CD4-positive, alpha-beta memory T cell (primary cell): ENCODE measurements around the gene RSU1. TPM values are rescaled to one million over a fixed set of nuclear protein-coding genes. Genes with fewer than 3 reads are reported as not detected.
A peak's percentile ranks its signal among the peaks of the same experiment; 100 is the strongest.

ENCODE experiments used
- CTCF ChIA-PET: fragments of 350-600 bp; sonication (Branson Sonifier 250); formaldehyde crosslinking; loops from one replicate; lab custom pipeline; 2021; ENCODE audit warnings: inconsistent platforms; ENCODE audit not compliant: partially characterized antibody; lab: Charles Lee
- POLR2A ChIA-PET: fragments of 350-600 bp; sonication (Branson Sonifier 250); formaldehyde crosslinking; loops from one replicate; lab custom pipeline; 2021; ENCODE audit not compliant: partially characterized antibody; lab: Charles Lee
- DNase-seq, 5 donors: peaks; one replicate each; pipeline versions ENCODE4 v3.0.0 to v3.0.0-alpha.2; 2020 to 2022; ENCODE audit warnings: mixed read lengths in 1 of 5
- H3K27ac ChIP-seq: one replicate; pipeline ENCODE4 v1.7.0; 2013; ENCODE audit warnings: low read depth, low read length
- H3K27me3 ChIP-seq: 2 replicates; pipeline ENCODE4 v1.7.0; 2013; ENCODE audit warnings: mild to moderate bottlenecking, low read length, moderate library complexity; ENCODE audit not compliant: insufficient read depth
- H3K36me3 ChIP-seq: 2 replicates; pipeline ENCODE4 v1.7.0; 2013; ENCODE audit warnings: mild to moderate bottlenecking, low read length, moderate library complexity; ENCODE audit not compliant: insufficient read depth
- H3K4me1 ChIP-seq: 2 replicates; pipeline ENCODE4 v1.7.0; 2013; ENCODE audit warnings: mild to moderate bottlenecking, low read length, moderate library complexity; ENCODE audit not compliant: insufficient read depth
- H3K4me3 ChIP-seq, 2 donors: one replicate each; pipeline ENCODE4 v1.7.0; 2013; ENCODE audit warnings: low read length in 2 of 2, mild to moderate bottlenecking in 1 of 2
- H3K9me3 ChIP-seq, 2 donors: one replicate each; pipeline ENCODE4 v1.7.0; 2013; ENCODE audit warnings: low read length in 2 of 2, control low read depth in 1 of 2; ENCODE audit not compliant: control insufficient read depth in 1 of 2
- H3K27ac Mint-ChIP-seq, 7 donors: one replicate each; pipeline ENCODE4 v1.8.0; 2020 to 2021; ENCODE audit warnings: mixed read lengths in 7 of 7, mild to moderate bottlenecking in 6 of 7, inconsistent platforms in 3 of 7, moderate library complexity in 3 of 7
- H3K27me3 Mint-ChIP-seq, 2 donors: one replicate each; pipeline ENCODE4 v1.8.0; 2020 to 2021; ENCODE audit warnings: mixed read lengths in 2 of 2
- H3K36me3 Mint-ChIP-seq, 2 donors: one replicate each; pipeline ENCODE4 v1.8.0; 2020 to 2021; ENCODE audit warnings: mixed read lengths in 2 of 2, inconsistent platforms in 1 of 2, mild to moderate bottlenecking in 1 of 2
- H3K4me1 Mint-ChIP-seq, 4 donors: one replicate each; pipeline ENCODE4 v1.8.0; 2020 to 2021; ENCODE audit warnings: mixed read lengths in 4 of 4, mild to moderate bottlenecking in 1 of 4
- H3K4me3 Mint-ChIP-seq, 8 donors: one replicate each; pipeline ENCODE4 v1.8.0; 2020 to 2021; ENCODE audit warnings: mixed read lengths in 8 of 8, mild to moderate bottlenecking in 7 of 8, moderate library complexity in 6 of 8, inconsistent platforms in 3 of 8
- H3K9me3 Mint-ChIP-seq, 8 donors: one replicate each; pipeline ENCODE4 v1.8.0; 2020 to 2021; ENCODE audit warnings: mixed read lengths in 8 of 8, mild to moderate bottlenecking in 5 of 8, inconsistent platforms in 3 of 8, moderate library complexity in 1 of 8
- intact Hi-C: fragments of 100-400 bp; cut with micrococcal nuclease; formaldehyde crosslinking; loops from one replicate; pipeline ENCODE4 v1.15.1; 2023
- polyA plus RNA-seq, 2 donors: library from polyadenylated mRNA; unstranded; fragments of 300-500 nt; fragmentation: Illumina TruSeq; gene quantifications; one replicate each; pipeline ENCODE4 v1.2.3, GENCODE V29; 2021
- total RNA-seq, 2 experiments: library from RNA; stranded (reverse); gene quantifications; one replicate each; pipeline ENCODE4 v1.2.3, GENCODE V29; 2021

The RSU1 gene
- total RNA-seq (10 to 100 TPM; 53.6 to 54.7 TPM), polyA plus RNA-seq (100 to 1,000 TPM; 136 to 186 TPM)

DNA sequence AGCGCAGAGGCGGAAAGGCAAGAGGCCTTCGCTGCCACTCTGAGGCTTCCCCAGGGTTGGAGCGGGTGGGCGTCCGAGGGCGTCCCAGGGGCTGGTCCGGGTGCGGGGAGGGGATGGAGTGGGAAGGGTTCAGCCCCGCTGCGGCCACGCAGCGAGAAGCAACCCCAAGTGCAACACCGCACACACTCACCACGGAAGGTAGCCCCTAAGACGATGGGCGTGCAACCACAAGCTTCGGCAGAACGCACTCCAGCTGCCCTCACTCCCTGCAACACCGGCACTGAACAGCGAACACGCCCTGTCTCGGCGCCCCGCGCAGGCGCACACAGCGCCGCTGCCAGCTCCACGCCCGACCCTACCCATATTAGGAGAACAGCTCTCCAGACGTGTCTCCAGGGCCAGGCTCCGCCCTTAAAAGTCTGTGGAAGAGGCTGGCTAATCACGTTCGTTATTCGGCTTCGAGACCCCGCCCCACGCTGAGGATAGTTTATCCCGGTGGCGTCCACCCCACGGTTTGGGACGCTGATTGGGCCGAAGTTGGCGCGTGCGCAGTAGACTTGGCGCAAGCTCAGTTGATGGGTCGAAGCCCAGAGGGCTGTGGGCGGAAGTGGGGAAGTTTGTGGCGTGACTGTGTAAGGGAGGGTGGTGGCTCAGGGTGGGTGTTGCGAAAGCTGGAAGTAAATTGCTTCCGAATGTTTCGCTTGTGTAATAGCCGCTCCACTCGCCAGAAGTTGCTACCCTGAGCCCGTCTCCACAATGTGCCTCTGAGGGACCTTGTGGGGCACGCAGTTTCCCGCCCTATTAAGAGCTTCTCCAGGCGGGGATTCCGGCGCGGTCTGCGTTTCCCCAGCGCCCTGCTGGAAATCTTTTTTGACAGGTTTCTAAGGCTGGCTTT is at the start of gene RSU1:
Gene RSU1 (minus strand): TSS at position 300 of the 895 bp plus-strand sequence. CDS start 343 bp downstream, outside the sequence.
- Mint-ChIP-seq H3K9me3 (peaks cover 0 to 11% (median 9%) of the 10 kb centered on the region in 8 donors), H3K36me3 (peaks cover 23 to 27% of the 10 kb centered on the region in 2 donors), H3K4me1 (peaks cover 24 to 55% (median 35%) of the 10 kb centered on the region in 4 donors), H3K27me3 (no peaks in the 10 kb centered on the region), H3K4me3 (peak within 1 kb of the TSS; percentile 95 to 99 (median 97)), H3K27ac (peak within 1 kb of the TSS; percentile 88 to 98 (median 96))
- peaks cover 37% of the 10 kb centered on the region for H3K4me1 ChIP-seq
- peak within 1 kb of the TSS; percentile 78 for H3K27ac ChIP-seq
- peaks cover 0 to 7% of the 10 kb centered on the region in 2 donors for H3K9me3 ChIP-seq
- CTCF ChIA-PET = interaction anchor here (0.6 to 1.7 kb wide), 12 partner anchors 8 to 611 kb away, joined by 3 to 20 read pairs (median 4); partner anchors contain the start of genes PTER and VIM
- intact Hi-C loops = loop anchor here (1.0 to 5.0 kb wide), 11 partner anchors 30 to 1841 kb away; partner anchors contain the start of genes ARL5B, MINDY3, PTER and RPP38
- POLR2A ChIA-PET = interaction anchor here (0.7 to 3.2 kb wide), 28 partner anchors 9 to 957 kb away, joined by 3 to 101 read pairs (median 5); partner anchors contain the start of genes MINDY3, PTER, STAM and TRDMT1
- peak; percentile 100 for DNase-seq
- no peaks in the 10 kb centered on the region for H3K36me3 ChIP-seq
- H3K4me3 ChIP-seq = peak within 1 kb of the TSS; percentile 58 to 70
- no peaks in the 10 kb centered on the region for H3K27me3 ChIP-seq

DNA sequence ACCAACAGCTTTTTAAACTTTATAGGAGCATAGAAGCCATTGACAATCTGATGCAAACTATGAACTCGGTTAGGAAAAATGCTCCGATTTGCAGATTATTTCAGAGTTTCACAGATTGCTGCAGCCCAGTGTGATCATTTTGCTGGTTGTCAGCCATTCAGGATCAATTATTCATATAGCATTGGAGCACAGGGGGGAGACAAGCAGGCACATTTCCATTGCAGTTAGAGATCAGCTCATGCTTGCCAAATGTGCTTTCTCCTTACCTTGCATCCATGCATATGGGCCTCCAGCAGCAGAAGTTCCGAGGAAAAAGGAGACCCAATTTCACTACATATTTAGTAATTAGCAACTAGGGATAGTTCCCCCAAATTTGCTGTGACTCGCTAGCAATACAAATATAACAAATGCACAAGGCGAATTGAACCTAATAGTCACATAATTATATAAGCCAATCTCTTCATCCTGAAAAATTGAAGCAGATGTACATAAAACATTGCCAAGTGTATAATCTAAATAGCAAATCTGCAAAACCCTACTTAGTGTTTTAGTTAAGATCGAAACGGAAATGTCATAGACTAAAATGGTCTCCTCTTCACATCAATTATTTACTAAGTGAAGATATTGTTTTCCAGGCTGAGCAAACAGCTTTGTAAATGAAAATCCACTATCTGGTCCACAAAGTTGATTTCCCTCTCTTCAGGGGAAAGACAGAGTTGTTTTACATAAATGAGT is 49.5 kb upstream of the RSU1 start:
- Mint-ChIP-seq H3K36me3 (peaks cover 2 to 21% of the 10 kb centered on the region in 2 donors), H3K27me3 (no peaks in the 10 kb centered on the region), H3K9me3 (peaks cover 0 to 3% (median 0%) of the 10 kb centered on the region in 8 donors), H3K4me1 (no peaks in the 10 kb centered on the region), H3K27ac (no peak overlapping the region), H3K4me3 (no peak overlapping the region)
- H3K4me1 ChIP-seq = no peaks in the 10 kb centered on the region
- DNase-seq = no peak
- H3K9me3 ChIP-seq = no peaks in the 10 kb centered on the region
- CTCF ChIA-PET = no interaction called here
- H3K27me3 ChIP-seq = no peaks in the 10 kb centered on the region
- no peaks in the 10 kb centered on the region for H3K36me3 ChIP-seq
- intact Hi-C loops = no loop called here
- H3K27ac ChIP-seq = no peak overlapping the region
- POLR2A ChIA-PET = no interaction called here
- no peak overlapping the region for H3K4me3 ChIP-seq

DNA sequence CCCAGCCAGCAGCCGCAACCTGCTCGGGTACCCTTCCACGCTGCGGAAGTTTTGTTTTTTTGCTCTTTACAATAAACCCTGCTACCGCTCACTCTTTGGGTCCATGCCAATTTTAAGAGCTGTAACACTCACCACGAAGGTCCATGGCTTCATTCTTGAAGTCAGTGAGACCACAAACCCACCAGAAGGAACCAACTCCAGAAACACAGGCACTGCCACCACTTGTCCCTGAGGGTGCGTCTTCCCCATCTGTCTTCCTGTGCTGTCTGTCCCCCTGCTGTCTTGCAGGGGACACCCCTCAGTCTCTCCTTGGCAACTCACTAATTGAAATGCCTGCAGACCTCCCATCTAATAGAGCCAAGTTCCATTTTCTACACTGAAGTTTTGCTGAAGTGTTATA is 48.5 kb upstream of the RSU1 start:
- POLR2A ChIA-PET = no interaction called here
- H3K27ac ChIP-seq = no peak overlapping the region
- H3K27me3 ChIP-seq = no peaks in the 10 kb centered on the region
- H3K4me1 Mint-ChIP-seq = no peaks in the 10 kb centered on the region
- H3K36me3 Mint-ChIP-seq = peaks cover 2 to 20% of the 10 kb centered on the region in 2 donors
- peak overlapping the region in 1 of 7 donors; percentile 41 for H3K27ac Mint-ChIP-seq
- intact Hi-C loops = no loop called here
- DNase-seq = no peak
- H3K9me3 Mint-ChIP-seq = peaks cover 0 to 6% (median 0%) of the 10 kb centered on the region in 8 donors
- H3K4me3 ChIP-seq = no peak overlapping the region
- no peaks in the 10 kb centered on the region for H3K4me1 ChIP-seq
- CTCF ChIA-PET = no interaction called here
- H3K4me3 Mint-ChIP-seq = no peak overlapping the region
- H3K27me3 Mint-ChIP-seq = no peaks in the 10 kb centered on the region
- H3K36me3 ChIP-seq = no peaks in the 10 kb centered on the region
- H3K9me3 ChIP-seq = no peaks in the 10 kb centered on the region

DNA sequence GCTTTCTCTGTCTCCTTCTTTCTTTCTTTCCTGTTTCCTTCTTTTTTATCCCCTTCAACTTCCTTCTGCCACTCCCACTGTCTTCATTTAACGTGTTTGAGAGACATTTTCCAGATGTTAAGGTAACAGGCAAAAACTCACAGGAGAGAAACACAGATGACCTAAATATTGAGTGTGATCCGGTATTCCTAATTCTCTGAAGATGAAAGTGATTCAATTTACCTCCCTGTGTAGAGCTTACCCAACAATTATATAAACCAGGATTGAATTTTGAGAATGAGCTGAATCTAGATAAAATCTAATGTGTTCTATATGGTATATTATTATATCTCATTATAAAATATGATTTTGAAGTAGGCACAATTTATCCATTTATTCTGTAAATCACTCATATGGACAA is 46.5 kb upstream of the RSU1 start:
- no peak overlapping the region for H3K4me3 Mint-ChIP-seq
- CTCF ChIA-PET = interaction anchor here (0.8 to 0.9 kb wide), 2 partner anchors 11 to 395 kb away, joined by 3 read pairs; no protein-coding TSS in a partner anchor
- POLR2A ChIA-PET = no interaction called here

DNA sequence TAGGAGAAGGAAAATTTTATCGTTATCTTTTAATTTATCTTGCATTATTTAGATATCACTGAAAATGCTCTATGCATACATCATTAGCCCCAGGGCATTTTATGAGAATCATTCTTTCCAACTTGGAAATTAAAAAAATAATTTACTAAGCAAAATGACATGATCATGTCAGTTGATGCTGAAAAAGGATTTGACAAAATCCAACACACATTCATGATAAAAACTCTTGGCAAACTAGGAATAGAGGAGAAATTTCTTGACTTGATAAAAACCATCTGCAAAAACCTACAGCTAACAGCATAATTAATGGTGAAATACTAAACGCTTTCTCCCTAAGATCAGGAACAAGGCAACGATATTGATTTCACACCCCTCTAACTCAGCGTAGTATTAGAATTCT is 40.2 kb upstream of the RSU1 start:
- Histone ChIP-seq H3K36me3 (no peaks in the 10 kb centered on the region), H3K27me3 (no peaks in the 10 kb centered on the region), H3K9me3 (no peaks in the 10 kb centered on the region), H3K4me1 (no peaks in the 10 kb centered on the region), H3K4me3 (no peak overlapping the region), H3K27ac (no peak overlapping the region)
- no peak for DNase-seq
- no peaks in the 10 kb centered on the region for H3K27me3 Mint-ChIP-seq
- no peak overlapping the region for H3K4me3 Mint-ChIP-seq
- ChIA-PET POLR2A (no interaction called here), CTCF (no interaction called here)
- H3K9me3 Mint-ChIP-seq = peaks cover 0 to 11% (median 0%) of the 10 kb centered on the region in 8 donors
- peaks cover 3 to 13% of the 10 kb centered on the region in 2 donors for H3K36me3 Mint-ChIP-seq
- no peaks in the 10 kb centered on the region for H3K4me1 Mint-ChIP-seq
- intact Hi-C loops = no loop called here
- H3K27ac Mint-ChIP-seq = no peak overlapping the region

More for the DNA sequence above, 46.5 kb upstream of the RSU1 start:
- Mint-ChIP-seq H3K27me3 (no peaks in the 10 kb centered on the region), H3K27ac (no peak overlapping the region), H3K4me1 (no peaks in the 10 kb centered on the region), H3K36me3 (peaks cover 5 to 21% of the 10 kb centered on the region in 2 donors), H3K9me3 (peaks cover 0 to 11% (median 0%) of the 10 kb centered on the region in 8 donors)
- no peaks in the 10 kb centered on the region for H3K27me3 ChIP-seq
- H3K36me3 ChIP-seq = no peaks in the 10 kb centered on the region
- no peaks in the 10 kb centered on the region for H3K4me1 ChIP-seq
- no peak overlapping the region for H3K27ac ChIP-seq
- H3K9me3 ChIP-seq = no peaks in the 10 kb centered on the region
- no peak for DNase-seq
- intact Hi-C loops = no loop called here
- H3K4me3 ChIP-seq = no peak overlapping the region

DNA sequence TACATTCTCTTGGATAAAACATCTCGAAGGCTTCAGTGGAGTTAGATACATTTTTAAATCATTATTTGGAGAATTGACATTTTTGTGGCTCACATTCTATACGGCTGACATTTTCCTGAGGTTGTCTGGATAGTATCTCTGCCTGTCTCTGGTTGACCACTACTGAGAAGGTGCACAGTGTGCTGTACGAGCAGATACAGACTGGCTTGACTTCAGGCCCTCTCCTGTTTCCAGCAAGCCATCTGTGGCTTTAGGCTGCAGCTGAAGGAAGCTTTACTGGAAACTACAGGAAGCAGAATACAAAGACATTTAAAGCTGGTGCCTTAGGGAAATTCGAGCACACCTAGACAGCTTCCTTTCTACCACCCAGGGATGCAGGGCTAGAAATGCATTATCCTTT is 39.3 kb upstream of the RSU1 start:
- Histone ChIP-seq H3K27ac (no peak overlapping the region), H3K4me1 (no peaks in the 10 kb centered on the region), H3K9me3 (no peaks in the 10 kb centered on the region), H3K27me3 (no peaks in the 10 kb centered on the region), H3K36me3 (no peaks in the 10 kb centered on the region), H3K4me3 (no peak overlapping the region)
- Mint-ChIP-seq H3K9me3 (peaks cover 0 to 11% (median 0%) of the 10 kb centered on the region in 8 donors), H3K4me3 (no peak overlapping the region), H3K27ac (no peak overlapping the region), H3K4me1 (no peaks in the 10 kb centered on the region), H3K27me3 (no peaks in the 10 kb centered on the region), H3K36me3 (peaks cover 3 to 9% of the 10 kb centered on the region in 2 donors)
- CTCF ChIA-PET = interaction anchor here (2.8 kb wide), 1 partner anchor 400 kb away, joined by 12 read pairs; no protein-coding TSS in a partner anchor
- intact Hi-C loops = no loop called here
- no peak for DNase-seq
- POLR2A ChIA-PET = no interaction called here
